Fibroblast of the aortic adventitia (primary cell): Measurements from ENCODE around the gene PLXNB2. TPM values are rescaled to one million over a fixed set of nuclear protein-coding genes. Genes with fewer than 3 reads are reported as not detected.

ENCODE experiments used
- DNase-seq: peaks from one replicate; pipeline ENCODE4 v3.0.0-alpha.2; 2010; ENCODE audit warnings: low read depth
- H3K4me3 ChIP-seq: 2 replicates; pipeline ENCODE4 v1.5.1; 2011; ENCODE audit warnings: low read depth, mild to moderate bottlenecking, control low read depth, low read length, moderate library complexity
- total RNA-seq: library from RNA; depleted of rRNA; stranded (reverse); fragments of >200 nt; gene quantifications from 2 replicates; pipeline ENCODE4 v1.2.3, GENCODE V29; 2012; ENCODE audit warnings: low replicate concordance
- TF ChIP-seq, protein P1 (sequence below): IDR thresholded peaks from 2 replicates; pipeline ENCODE4 v1.5.1; 2011; ENCODE audit warnings: mild to moderate bottlenecking, low read length, control low read depth, inconsistent platforms; ENCODE audit not compliant: insufficient read depth

The PLXNB2 gene
- total RNA-seq, 1 donor = 130 TPM

- TF ChIP-seq, protein P1, sequence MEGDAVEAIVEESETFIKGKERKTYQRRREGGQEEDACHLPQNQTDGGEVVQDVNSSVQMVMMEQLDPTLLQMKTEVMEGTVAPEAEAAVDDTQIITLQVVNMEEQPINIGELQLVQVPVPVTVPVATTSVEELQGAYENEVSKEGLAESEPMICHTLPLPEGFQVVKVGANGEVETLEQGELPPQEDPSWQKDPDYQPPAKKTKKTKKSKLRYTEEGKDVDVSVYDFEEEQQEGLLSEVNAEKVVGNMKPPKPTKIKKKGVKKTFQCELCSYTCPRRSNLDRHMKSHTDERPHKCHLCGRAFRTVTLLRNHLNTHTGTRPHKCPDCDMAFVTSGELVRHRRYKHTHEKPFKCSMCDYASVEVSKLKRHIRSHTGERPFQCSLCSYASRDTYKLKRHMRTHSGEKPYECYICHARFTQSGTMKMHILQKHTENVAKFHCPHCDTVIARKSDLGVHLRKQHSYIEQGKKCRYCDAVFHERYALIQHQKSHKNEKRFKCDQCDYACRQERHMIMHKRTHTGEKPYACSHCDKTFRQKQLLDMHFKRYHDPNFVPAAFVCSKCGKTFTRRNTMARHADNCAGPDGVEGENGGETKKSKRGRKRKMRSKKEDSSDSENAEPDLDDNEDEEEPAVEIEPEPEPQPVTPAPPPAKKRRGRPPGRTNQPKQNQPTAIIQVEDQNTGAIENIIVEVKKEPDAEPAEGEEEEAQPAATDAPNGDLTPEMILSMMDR = no peak
- H3K4me3 ChIP-seq = no peak overlapping the region
- DNase-seq = no peak
Measured at GRCh38 chr22:50318698-50319411, 11.4 kb upstream of the PLXNB2 start.

GRCh38 chr22:50318356-50318697 lies 10.9 kb upstream of the PLXNB2 start:
- no peak for DNase-seq
- TF ChIP-seq, protein P1 = no peak
- no peak overlapping the region for H3K4me3 ChIP-seq

GRCh38 chr22:50317674-50318073 lies 10.2 kb upstream of the PLXNB2 start:
- TF ChIP-seq, protein P1 = no peak
- no peak for DNase-seq
- no peak overlapping the region for H3K4me3 ChIP-seq

- DNase-seq = no peak
- TF ChIP-seq, protein P1 = no peak
- H3K4me3 ChIP-seq = no peak overlapping the region
Measured at GRCh38 chr22:50317178-50317577, 9.7 kb upstream of the PLXNB2 start.

DNA sequence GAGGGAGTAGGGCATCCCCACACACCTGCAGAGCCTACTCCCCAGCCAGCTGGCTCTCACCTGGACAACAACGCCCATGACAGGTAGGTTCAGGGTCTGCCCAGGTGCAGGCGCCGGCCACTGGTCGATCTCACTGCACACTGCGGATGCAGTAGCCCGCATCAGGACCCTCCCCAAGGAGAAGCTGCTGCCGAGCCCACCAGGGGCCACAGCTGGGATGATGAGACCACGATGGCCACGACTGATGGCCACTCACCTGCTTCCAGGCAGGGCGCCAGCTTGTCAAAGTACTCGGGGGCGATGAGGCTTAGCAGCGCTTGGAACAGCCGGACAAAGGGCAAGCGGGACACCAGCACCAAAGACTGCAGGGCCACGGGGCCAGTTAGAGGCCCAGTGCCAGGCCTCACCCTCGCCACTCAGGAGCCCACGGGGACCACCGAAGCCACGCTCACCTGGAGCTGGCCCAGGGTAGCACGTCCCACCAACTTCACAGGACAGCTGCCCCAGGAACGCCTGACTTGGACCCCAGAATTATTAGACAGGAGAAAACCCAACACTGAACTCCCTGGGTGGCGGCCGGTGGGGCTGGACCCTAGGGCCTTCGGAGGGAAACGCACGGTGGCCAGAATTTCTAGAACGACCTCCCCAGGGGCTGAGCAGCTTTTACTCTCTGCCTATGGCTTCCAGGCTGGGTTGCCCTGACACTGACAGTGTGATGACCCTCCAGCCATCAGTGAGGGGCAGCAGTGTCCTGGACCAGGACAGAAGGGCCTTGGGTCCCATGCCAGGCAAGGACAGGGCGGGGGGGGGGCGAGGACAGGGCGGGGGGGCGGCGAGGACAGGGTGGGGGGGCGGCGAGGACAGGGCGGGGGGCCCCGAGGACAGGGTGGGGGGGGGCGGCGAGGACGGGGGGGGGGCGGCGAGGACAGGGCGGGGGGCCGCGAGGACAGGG lies 8.9 kb upstream of the PLXNB2 start:
- TF ChIP-seq, protein P1 = no peak
- no peak overlapping the region for H3K4me3 ChIP-seq
- DNase-seq = no peak

- DNase-seq = no peak
- TF ChIP-seq, protein P1 = no peak
- no peak overlapping the region for H3K4me3 ChIP-seq
Measured at GRCh38 chr22:50315289-50316113, 8.1 kb upstream of the PLXNB2 start.
